Measurements from ENCODE around the gene NCOA3. TPM values are rescaled to one million over a fixed set of nuclear protein-coding genes. Genes with fewer than 3 reads are reported as not detected.

NCOA3 gene
- total RNA-seq, 1 donor from 2014 or later: 23.8 TPM

GRCh38 chr20:47674686-47675085, 173.0 kb downstream of the NCOA3 start:
- Histone ChIP-seq H3K27me3 (ENCODE audit: low read depth) (no peaks in the 10 kb centered on the region), H3K9me3 (replicated peaks) (no peaks in the 10 kb centered on the region), H3K4me3 (no peak overlapping the region), H3K4me1 (peaks cover 7% of the 10 kb centered on the region), H3K36me3 (peaks cover 26% of the 10 kb centered on the region), H3K27ac (replicated peaks) (no peak overlapping the region)
- intact Hi-C loops (cut with micrococcal nuclease): loop anchor here (5.0 kb wide), 1 partner anchor 948 kb away; no protein-coding TSS in a partner anchor
- no peak for DNase-seq
- TF ChIP-seq CTCF (IDR thresholded peaks at IDR 0.05; ENCODE audit: borderline replicate concordance): no peak

- Histone ChIP-seq H3K4me1 (peaks cover 7% of the 10 kb centered on the region), H3K4me3 (no peak overlapping the region), H3K9me3 (replicated peaks) (no peaks in the 10 kb centered on the region), H3K36me3 (peaks cover 26% of the 10 kb centered on the region), H3K27me3 (ENCODE audit: low read depth) (no peaks in the 10 kb centered on the region), H3K27ac (replicated peaks) (no peak overlapping the region)
- DNase-seq: no peak
- intact Hi-C loops (cut with micrococcal nuclease): loop anchor here (5.0 kb wide), 1 partner anchor 947 kb away; no protein-coding TSS in a partner anchor
- no peak for TF ChIP-seq CTCF (IDR thresholded peaks at IDR 0.05; ENCODE audit: borderline replicate concordance)
Measured at GRCh38 chr20:47675190-47676142, 173.8 kb downstream of the NCOA3 start.

- no peak for TF ChIP-seq CTCF (IDR thresholded peaks at IDR 0.05; ENCODE audit: borderline replicate concordance)
- Histone ChIP-seq H3K9me3 (replicated peaks) (no peaks in the 10 kb centered on the region), H3K4me3 (no peak overlapping the region), H3K36me3 (peaks cover 26% of the 10 kb centered on the region), H3K4me1 (peaks cover 15% of the 10 kb centered on the region), H3K27me3 (ENCODE audit: low read depth) (no peaks in the 10 kb centered on the region), H3K27ac (replicated peaks) (no peak overlapping the region)
- DNase-seq: no peak
- intact Hi-C loops (cut with micrococcal nuclease): loop anchor here (5.0 kb wide), 1 partner anchor 946 kb away; no protein-coding TSS in a partner anchor
Measured at GRCh38 chr20:47676219-47676721, 174.6 kb downstream of the NCOA3 start.

- no peak overlapping the region for H3K27ac ChIP-seq (replicated peaks)
- H3K36me3 ChIP-seq: peaks cover 21% of the 10 kb centered on the region
Measured at GRCh38 chr20:47676912-47677634, 175.4 kb downstream of the NCOA3 start.

More at GRCh38 chr20:47676912-47677634, 175.4 kb downstream of the NCOA3 start:
- intact Hi-C loops (cut with micrococcal nuclease): loop anchor here (5.0 kb wide), 1 partner anchor 945 kb away; no protein-coding TSS in a partner anchor
- Histone ChIP-seq H3K9me3 (replicated peaks) (no peaks in the 10 kb centered on the region), H3K27me3 (ENCODE audit: low read depth) (no peaks in the 10 kb centered on the region), H3K4me3 (no peak overlapping the region), H3K4me1 (peaks cover 23% of the 10 kb centered on the region)
- no peak for TF ChIP-seq CTCF (IDR thresholded peaks at IDR 0.05; ENCODE audit: borderline replicate concordance)
- DNase-seq: no peak

Measured in left ventricle myocardium inferior (tissue), 1 donor.